K562 (cell line): ENCODE results near the gene RPL27A. TPM values are rescaled to one million over a fixed set of nuclear protein-coding genes. Genes with fewer than 3 reads are reported as not detected.
A peak's percentile ranks its signal among the peaks of the same experiment; 100 is the strongest.

ENCODE experiments used
- E2F4 ChIP-seq: sonication (generic); formaldehyde crosslinking; IDR thresholded peaks from 2 replicates; pipeline ENCODE4 v1.8.0; 2022; ENCODE audit warnings: mild to moderate bottlenecking, low read depth, missing genetic modification reagents
- FUS ChIP-seq: fragments of 200-400 bp; formaldehyde crosslinking; optimal IDR thresholded peaks from 2 replicates; pipeline ENCODE3; 2017; ENCODE audit warnings: low read depth, low read length
- JUN ChIP-seq, 2 experiments: sonication (generic) in 1 of 2; formaldehyde crosslinking in 1 of 2; IDR thresholded peaks; 2 replicates each; pipeline versions ENCODE4 v1.6.1 to v1.8.0; 2012 to 2022; ENCODE audit warnings: borderline replicate concordance in 2 of 2, mild to moderate bottlenecking in 2 of 2, improper control_type of control experiment in 1 of 2, low read depth in 1 of 2, low read length in 1 of 2, missing genetic modification reagents in 1 of 2
- JUND ChIP-seq, 2 experiments: IDR thresholded peaks; 2 replicates in 1 of 2; 3 replicates in 1 of 2; pipeline ENCODE4 v1.6.1; 2011; ENCODE audit warnings: borderline replicate concordance in 2 of 2, low read depth in 2 of 2, low read length in 2 of 2, improper control_type of control experiment in 1 of 2, missing biosample characterization in 1 of 2, missing genetic modification characterization in 1 of 2, missing genetic modification reagents in 1 of 2
- KDM2B ChIP-seq: fragments of 250-450 bp; sonication (Bioruptor Pico); IDR thresholded peaks from 2 replicates; pipeline ENCODE4 v1.8.0; 2021; ENCODE audit warnings: mild to moderate bottlenecking, moderate library complexity
- PRDM10 ChIP-seq: fragments of 450-650 bp; IDR thresholded peaks from 2 replicates; pipeline ENCODE4 v1.6.1; 2018; ENCODE audit not compliant: partially characterized antibody
- TBL1XR1 ChIP-seq, 2 experiments: IDR thresholded peaks; 2 replicates each; pipeline ENCODE4 v1.6.1; 2012; ENCODE audit warnings: improper control_type of control experiment in 2 of 2, low read length in 2 of 2, mild to moderate bottlenecking in 1 of 2
- ZNF408 ChIP-seq: fragments of 250-450 bp; sonication (Bioruptor Pico); IDR thresholded peaks from 2 replicates; pipeline ENCODE4 v1.4.0; 2020; ENCODE audit warnings: low read depth, mild to moderate bottlenecking, moderate library complexity
- ZNF511 ChIP-seq: sonication (generic); formaldehyde crosslinking; IDR thresholded peaks from 2 replicates; pipeline ENCODE4 v1.8.0; 2022; ENCODE audit warnings: mild to moderate bottlenecking, missing genetic modification reagents
- polyA plus RNA-seq, 8 experiments: library from polyadenylated mRNA; depleted of rRNA in 4 of 8; stranded (reverse) in 5 of 8; unstranded in 3 of 8; fragments of >200 nt; fragmentation: Nextera tagmentation in 2 of 8; fragmentation: Illumina TruSeq in 1 of 8; extraction: Ambion mirVana in 2 of 8; extraction: Trizol in 1 of 8; gene quantifications; 2 replicates each; pipeline versions ENCODE4 v1.2.1 to v1.2.3, GENCODE V29; 2011 to 2014; ENCODE audit warnings: inconsistent platforms in 1 of 8, missing spikeins in 1 of 8
- total RNA-seq, 7 experiments: library from RNA; depleted of rRNA in 6 of 7; stranded (reverse); fragments of >200 nt in 6 of 7; fragmentation: Illumina TruSeq in 2 of 7; extraction: Trizol in 2 of 7; gene quantifications; 2 replicates each; pipeline versions ENCODE4 v1.2.1 to v1.2.3, GENCODE V29; 2011 to 2021; ENCODE audit warnings: low replicate concordance in 1 of 7

The RPL27A gene
- total and polyA plus RNA-seq, 9 of the 15 experiments (the other 6 are each of a cell fraction or from before 2014, with no cell fraction given) = 790 to 4,241 (median 2,267) TPM

- TF ChIP-seq PRDM10 (peak; percentile 54), ZNF511 (CRISPR knock-in tag) (no peak), E2F4 (CRISPR knock-in tag) (no peak), ZNF408 (CRISPR knock-in tag) (no peak), KDM2B (CRISPR knock-in tag) (no peak), JUN (IDR thresholded peaks at IDR 0.05; ENCODE audit: borderline replicate concordance, low read depth, low read length) (0 out of 2 replicates have a peak, but pooled peaks have one; percentile 9), JUN (CRISPR knock-in tag; IDR thresholded peaks at IDR 0.05; ENCODE audit: borderline replicate concordance) (no peak), TBL1XR1 (IDR thresholded peaks at IDR 0.05; ENCODE audit: low read length in 2 of 2) (no peak), JUND (IDR thresholded peaks at IDR 0.05; ENCODE audit: borderline replicate concordance, low read depth, low read length) (peak; percentile 44; the same call in 1 of the 2 replicates), JUND (tag; IDR thresholded peaks at IDR 0.05; ENCODE audit: borderline replicate concordance, low read depth, low read length) (no peak), FUS (no peak)
Observed at GRCh38 chr11:8638300-8638699, 44.3 kb upstream of the RPL27A start (continued).
